ENCODE results near the gene TRAPPC2B.

TRAPPC2B gene

DNA sequence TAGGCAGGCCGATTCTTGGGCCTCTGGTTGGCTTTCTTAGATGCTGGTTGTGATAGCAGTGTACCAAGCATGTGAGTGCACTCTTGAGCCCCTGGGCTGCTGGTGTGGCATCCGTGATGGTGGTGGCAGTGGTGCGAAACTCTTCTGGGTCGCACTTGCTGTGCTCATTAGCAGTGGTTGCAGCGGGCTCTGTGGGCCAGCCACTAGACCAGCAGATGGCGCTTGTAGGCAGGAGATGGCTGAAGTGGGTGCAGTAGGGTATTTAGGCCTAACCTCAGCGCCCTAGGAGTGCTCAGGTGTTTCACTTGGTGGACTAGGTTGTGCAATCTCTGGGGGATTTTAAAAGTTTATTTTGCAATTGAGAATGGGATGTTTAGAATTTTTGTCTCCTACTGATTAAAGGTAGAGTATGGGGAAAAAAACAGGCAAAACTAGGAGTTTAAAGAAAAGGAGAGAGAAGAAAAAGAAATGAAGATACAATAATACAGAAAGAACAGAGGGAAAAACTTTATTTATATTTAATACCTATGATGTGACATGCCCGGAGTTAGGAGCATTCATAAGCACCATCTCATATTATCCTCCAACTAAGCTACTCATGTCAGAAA is 43.3 kb downstream of the TRAPPC2B start:
- peak; percentile 50 to 78 for DNase-seq (ENCODE audit: low read depth in 1 of 2, low spot score in 1 of 2)
- no peaks in the 10 kb centered on the region for H3K27me3 ChIP-seq (ENCODE audit: insufficient read depth, poor library complexity, severe bottlenecking)
- TF ChIP-seq, protein P1, sequence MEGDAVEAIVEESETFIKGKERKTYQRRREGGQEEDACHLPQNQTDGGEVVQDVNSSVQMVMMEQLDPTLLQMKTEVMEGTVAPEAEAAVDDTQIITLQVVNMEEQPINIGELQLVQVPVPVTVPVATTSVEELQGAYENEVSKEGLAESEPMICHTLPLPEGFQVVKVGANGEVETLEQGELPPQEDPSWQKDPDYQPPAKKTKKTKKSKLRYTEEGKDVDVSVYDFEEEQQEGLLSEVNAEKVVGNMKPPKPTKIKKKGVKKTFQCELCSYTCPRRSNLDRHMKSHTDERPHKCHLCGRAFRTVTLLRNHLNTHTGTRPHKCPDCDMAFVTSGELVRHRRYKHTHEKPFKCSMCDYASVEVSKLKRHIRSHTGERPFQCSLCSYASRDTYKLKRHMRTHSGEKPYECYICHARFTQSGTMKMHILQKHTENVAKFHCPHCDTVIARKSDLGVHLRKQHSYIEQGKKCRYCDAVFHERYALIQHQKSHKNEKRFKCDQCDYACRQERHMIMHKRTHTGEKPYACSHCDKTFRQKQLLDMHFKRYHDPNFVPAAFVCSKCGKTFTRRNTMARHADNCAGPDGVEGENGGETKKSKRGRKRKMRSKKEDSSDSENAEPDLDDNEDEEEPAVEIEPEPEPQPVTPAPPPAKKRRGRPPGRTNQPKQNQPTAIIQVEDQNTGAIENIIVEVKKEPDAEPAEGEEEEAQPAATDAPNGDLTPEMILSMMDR (IDR thresholded peaks at IDR 0.05; ENCODE audit: insufficient read depth, low read length), result peak; percentile 66
- no peak for TF ChIP-seq SPI1 (IDR thresholded peaks at IDR 0.05; ENCODE audit: borderline replicate concordance, low read depth)
- no peak for TF ChIP-seq POLR2AphosphoS5 (IDR thresholded peaks at IDR 0.05; ENCODE audit: low read depth)
- TF ChIP-seq, protein P2, sequence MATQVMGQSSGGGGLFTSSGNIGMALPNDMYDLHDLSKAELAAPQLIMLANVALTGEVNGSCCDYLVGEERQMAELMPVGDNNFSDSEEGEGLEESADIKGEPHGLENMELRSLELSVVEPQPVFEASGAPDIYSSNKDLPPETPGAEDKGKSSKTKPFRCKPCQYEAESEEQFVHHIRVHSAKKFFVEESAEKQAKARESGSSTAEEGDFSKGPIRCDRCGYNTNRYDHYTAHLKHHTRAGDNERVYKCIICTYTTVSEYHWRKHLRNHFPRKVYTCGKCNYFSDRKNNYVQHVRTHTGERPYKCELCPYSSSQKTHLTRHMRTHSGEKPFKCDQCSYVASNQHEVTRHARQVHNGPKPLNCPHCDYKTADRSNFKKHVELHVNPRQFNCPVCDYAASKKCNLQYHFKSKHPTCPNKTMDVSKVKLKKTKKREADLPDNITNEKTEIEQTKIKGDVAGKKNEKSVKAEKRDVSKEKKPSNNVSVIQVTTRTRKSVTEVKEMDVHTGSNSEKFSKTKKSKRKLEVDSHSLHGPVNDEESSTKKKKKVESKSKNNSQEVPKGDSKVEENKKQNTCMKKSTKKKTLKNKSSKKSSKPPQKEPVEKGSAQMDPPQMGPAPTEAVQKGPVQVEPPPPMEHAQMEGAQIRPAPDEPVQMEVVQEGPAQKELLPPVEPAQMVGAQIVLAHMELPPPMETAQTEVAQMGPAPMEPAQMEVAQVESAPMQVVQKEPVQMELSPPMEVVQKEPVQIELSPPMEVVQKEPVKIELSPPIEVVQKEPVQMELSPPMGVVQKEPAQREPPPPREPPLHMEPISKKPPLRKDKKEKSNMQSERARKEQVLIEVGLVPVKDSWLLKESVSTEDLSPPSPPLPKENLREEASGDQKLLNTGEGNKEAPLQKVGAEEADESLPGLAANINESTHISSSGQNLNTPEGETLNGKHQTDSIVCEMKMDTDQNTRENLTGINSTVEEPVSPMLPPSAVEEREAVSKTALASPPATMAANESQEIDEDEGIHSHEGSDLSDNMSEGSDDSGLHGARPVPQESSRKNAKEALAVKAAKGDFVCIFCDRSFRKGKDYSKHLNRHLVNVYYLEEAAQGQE (IDR thresholded peaks at IDR 0.05; ENCODE audit: insufficient replicate concordance, low read depth), result no peak
- no peak for TF ChIP-seq GABPA (IDR thresholded peaks at IDR 0.05; ENCODE audit: low read depth)
- no peak overlapping the region for H3K27ac ChIP-seq (replicated peaks)
- no peak overlapping the region for H3K4me3 ChIP-seq (replicated peaks; ENCODE audit: insufficient read depth, low read length)

GRCh38 chr19:57410877-57411671 is 47.7 kb downstream of the TRAPPC2B start, which contains the start of gene ZNF17:
ZNF17 (plus strand) TSS chr19:57411161; CDS start chr19:57413616, 2,455 bp downstream.
- TF ChIP-seq, protein P2 (IDR thresholded peaks at IDR 0.05; ENCODE audit: insufficient replicate concordance, low read depth), result no peak
- TF ChIP-seq POLR2AphosphoS5 (IDR thresholded peaks at IDR 0.05; ENCODE audit: low read depth) (peak; percentile 53; the same call in 1 of the 2 replicates), GABPA (IDR thresholded peaks at IDR 0.05; ENCODE audit: low read depth) (peak; percentile 90)
- peak; percentile 91 to 97 for DNase-seq (ENCODE audit: low read depth in 1 of 2, low spot score in 1 of 2)
- no peaks in the 10 kb centered on the region for H3K27me3 ChIP-seq (ENCODE audit: insufficient read depth, poor library complexity, severe bottlenecking)
- peak within 1 kb of the TSS; percentile 97 for H3K4me3 ChIP-seq (replicated peaks; ENCODE audit: insufficient read depth, low read length)
- H3K27ac ChIP-seq (replicated peaks), result peak within 1 kb of the TSS; percentile 72

Measured in HL-60 (cell line).